ENCODE results near the gene ATP1A1. TPM values are rescaled to one million over a fixed set of nuclear protein-coding genes. Genes with fewer than 3 reads are reported as not detected.

The ATP1A1 gene
- total and polyA plus RNA-seq, 2 experiments from 2014 or later, result 117 to 202 TPM

DNA sequence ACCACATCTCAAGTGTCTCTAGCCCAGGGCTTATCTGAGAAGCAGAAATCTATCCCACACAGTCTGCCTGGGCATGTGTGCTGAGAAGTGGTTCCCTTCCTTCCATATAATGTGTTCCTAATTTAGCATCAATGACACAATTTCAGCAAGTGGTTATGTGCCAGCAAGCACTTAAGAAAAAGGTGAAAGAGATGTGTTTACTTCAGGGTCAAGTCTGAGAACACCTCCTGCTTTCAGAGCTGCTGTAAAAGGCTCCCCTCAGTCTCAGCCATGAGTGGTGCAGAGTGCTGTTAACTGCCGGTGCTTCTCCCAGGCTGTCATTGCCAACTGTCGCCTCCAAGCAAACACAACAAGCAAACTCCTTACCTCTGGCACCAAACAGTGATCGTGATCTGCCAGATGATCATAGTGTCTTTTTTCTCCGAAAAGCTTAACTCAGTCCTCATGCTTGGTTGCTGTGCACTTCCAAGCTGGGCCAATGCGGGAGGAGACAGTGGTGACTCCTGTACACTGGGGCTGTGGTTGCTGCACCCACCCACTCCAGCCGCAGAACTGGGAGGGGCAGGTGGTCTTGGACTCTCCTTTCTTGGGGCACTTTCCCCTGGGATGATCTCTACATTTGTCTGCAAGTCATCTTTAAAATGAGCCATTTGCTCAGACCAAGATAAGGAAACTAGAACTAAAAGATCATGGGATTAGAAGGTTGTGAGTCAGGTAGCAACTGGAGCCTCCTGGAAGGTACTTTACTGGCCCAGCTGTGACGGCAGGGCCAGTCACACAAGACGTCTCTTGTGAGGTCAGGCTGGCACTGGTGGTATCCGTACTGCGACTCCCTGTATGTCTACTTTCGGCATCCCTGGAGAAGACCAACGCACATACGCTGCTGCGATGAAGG lies 32.4 kb downstream of the ATP1A1 start:
- Histone ChIP-seq H3F3A (replicated peaks; ENCODE audit: low read depth) (no peaks in the 10 kb centered on the region), H3K4me2 (no peak overlapping the region), H3K9me2 (ENCODE audit: insufficient read depth) (no peaks in the 10 kb centered on the region), H3K27ac (ENCODE audit: low read depth) (no peak overlapping the region), H3K79me2 (replicated peaks; ENCODE audit: insufficient read depth) (no peaks in the 10 kb centered on the region), H3K36me3 (ENCODE audit: insufficient read depth) (peaks cover 38% of the 10 kb centered on the region), H3K4me1 (ENCODE audit: insufficient read depth) (no peaks in the 10 kb centered on the region), H3K27me3 (ENCODE audit: insufficient read depth) (no peaks in the 10 kb centered on the region), H3K4me3 (no peak overlapping the region), H2AFZ (no peak overlapping the region), H4K20me1 (replicated peaks; ENCODE audit: insufficient read depth) (peaks cover 15% of the 10 kb centered on the region; the same call in 1 of the 2 replicates)
- no peaks in the 10 kb centered on the region for H3K4me1 Mint-ChIP-seq
- peaks cover 10% of the 10 kb centered on the region for H3K27me3 Mint-ChIP-seq (ENCODE audit: insufficient read depth, low read depth, poor library complexity)
- peaks cover 69% of the 10 kb centered on the region for H3K36me3 Mint-ChIP-seq (ENCODE audit: low read depth)
- ATAC-seq, result no peak
- H3K9me3 Mint-ChIP-seq, result no peaks in the 10 kb centered on the region
- TF ChIP-seq JUNB (IDR thresholded peaks at IDR 0.05; ENCODE audit: unreplicated experiment), result no peak
- TF ChIP-seq, protein P1, sequence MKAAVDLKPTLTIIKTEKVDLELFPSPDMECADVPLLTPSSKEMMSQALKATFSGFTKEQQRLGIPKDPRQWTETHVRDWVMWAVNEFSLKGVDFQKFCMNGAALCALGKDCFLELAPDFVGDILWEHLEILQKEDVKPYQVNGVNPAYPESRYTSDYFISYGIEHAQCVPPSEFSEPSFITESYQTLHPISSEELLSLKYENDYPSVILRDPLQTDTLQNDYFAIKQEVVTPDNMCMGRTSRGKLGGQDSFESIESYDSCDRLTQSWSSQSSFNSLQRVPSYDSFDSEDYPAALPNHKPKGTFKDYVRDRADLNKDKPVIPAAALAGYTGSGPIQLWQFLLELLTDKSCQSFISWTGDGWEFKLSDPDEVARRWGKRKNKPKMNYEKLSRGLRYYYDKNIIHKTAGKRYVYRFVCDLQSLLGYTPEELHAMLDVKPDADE (IDR thresholded peaks at IDR 0.05), result no peak
- TF ChIP-seq CREB1 (CRISPR knock-in tag; IDR thresholded peaks at IDR 0.05; ENCODE audit: low read depth), result no peak
- TF ChIP-seq, protein P2, sequence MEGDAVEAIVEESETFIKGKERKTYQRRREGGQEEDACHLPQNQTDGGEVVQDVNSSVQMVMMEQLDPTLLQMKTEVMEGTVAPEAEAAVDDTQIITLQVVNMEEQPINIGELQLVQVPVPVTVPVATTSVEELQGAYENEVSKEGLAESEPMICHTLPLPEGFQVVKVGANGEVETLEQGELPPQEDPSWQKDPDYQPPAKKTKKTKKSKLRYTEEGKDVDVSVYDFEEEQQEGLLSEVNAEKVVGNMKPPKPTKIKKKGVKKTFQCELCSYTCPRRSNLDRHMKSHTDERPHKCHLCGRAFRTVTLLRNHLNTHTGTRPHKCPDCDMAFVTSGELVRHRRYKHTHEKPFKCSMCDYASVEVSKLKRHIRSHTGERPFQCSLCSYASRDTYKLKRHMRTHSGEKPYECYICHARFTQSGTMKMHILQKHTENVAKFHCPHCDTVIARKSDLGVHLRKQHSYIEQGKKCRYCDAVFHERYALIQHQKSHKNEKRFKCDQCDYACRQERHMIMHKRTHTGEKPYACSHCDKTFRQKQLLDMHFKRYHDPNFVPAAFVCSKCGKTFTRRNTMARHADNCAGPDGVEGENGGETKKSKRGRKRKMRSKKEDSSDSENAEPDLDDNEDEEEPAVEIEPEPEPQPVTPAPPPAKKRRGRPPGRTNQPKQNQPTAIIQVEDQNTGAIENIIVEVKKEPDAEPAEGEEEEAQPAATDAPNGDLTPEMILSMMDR (conservative IDR thresholded peaks at IDR 0.05; ENCODE audit: low read depth in 2 of 2), result no peak
- no peak for TF ChIP-seq ZNF331 (CRISPR knock-in tag; IDR thresholded peaks at IDR 0.05; ENCODE audit: low read depth)
- TF ChIP-seq NANOG (IDR thresholded peaks at IDR 0.05; ENCODE audit: borderline replicate concordance), result no peak
- TF ChIP-seq, protein P3, sequence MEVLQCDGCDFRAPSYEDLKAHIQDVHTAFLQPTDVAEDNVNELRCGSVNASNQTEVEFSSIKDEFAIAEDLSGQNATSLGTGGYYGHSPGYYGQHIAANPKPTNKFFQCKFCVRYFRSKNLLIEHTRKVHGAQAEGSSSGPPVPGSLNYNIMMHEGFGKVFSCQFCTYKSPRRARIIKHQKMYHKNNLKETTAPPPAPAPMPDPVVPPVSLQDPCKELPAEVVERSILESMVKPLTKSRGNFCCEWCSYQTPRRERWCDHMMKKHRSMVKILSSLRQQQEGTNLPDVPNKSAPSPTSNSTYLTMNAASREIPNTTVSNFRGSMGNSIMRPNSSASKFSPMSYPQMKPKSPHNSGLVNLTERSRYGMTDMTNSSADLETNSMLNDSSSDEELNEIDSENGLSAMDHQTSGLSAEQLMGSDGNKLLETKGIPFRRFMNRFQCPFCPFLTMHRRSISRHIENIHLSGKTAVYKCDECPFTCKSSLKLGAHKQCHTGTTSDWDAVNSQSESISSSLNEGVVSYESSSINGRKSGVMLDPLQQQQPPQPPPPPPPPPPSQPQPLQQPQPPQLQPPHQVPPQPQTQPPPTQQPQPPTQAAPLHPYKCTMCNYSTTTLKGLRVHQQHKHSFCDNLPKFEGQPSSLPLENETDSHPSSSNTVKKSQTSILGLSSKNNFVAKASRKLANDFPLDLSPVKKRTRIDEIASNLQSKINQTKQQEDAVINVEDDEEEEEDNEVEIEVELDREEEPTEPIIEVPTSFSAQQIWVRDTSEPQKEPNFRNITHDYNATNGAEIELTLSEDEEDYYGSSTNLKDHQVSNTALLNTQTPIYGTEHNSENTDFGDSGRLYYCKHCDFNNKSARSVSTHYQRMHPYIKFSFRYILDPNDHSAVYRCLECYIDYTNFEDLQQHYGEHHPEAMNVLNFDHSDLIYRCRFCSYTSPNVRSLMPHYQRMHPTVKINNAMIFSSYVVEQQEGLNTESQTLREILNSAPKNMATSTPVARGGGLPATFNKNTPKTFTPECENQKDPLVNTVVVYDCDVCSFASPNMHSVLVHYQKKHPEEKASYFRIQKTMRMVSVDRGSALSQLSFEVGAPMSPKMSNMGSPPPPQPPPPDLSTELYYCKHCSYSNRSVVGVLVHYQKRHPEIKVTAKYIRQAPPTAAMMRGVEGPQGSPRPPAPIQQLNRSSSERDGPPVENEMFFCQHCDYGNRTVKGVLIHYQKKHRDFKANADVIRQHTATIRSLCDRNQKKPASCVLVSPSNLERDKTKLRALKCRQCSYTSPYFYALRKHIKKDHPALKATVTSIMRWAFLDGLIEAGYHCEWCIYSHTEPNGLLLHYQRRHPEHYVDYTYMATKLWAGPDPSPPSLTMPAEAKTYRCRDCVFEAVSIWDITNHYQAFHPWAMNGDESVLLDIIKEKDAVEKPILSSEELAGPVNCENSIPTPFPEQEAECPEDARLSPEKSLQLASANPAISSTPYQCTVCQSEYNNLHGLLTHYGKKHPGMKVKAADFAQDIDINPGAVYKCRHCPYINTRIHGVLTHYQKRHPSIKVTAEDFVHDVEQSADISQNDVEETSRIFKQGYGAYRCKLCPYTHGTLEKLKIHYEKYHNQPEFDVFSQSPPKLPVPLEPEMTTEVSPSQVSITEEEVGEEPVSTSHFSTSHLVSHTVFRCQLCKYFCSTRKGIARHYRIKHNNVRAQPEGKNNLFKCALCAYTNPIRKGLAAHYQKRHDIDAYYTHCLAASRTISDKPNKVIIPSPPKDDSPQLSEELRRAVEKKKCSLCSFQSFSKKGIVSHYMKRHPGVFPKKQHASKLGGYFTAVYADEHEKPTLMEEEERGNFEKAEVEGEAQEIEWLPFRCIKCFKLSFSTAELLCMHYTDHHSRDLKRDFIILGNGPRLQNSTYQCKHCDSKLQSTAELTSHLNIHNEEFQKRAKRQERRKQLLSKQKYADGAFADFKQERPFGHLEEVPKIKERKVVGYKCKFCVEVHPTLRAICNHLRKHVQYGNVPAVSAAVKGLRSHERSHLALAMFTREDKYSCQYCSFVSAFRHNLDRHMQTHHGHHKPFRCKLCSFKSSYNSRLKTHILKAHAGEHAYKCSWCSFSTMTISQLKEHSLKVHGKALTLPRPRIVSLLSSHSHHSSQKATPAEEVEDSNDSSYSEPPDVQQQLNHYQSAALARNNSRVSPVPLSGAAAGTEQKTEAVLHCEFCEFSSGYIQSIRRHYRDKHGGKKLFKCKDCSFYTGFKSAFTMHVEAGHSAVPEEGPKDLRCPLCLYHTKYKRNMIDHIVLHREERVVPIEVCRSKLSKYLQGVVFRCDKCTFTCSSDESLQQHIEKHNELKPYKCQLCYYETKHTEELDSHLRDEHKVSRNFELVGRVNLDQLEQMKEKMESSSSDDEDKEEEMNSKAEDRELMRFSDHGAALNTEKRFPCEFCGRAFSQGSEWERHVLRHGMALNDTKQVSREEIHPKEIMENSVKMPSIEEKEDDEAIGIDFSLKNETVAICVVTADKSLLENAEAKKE (CRISPR knock-in tag; IDR thresholded peaks at IDR 0.05), result no peak
- TF ChIP-seq ZNF114 (CRISPR knock-in tag; IDR thresholded peaks at IDR 0.05), result no peak
- TF ChIP-seq EZH2 (IDR thresholded peaks at IDR 0.05; ENCODE audit: low read depth, unreplicated experiment), result no peak
- DNase-seq (ENCODE audit: low spot score), result no peak
- no peak overlapping the region for H3K27ac Mint-ChIP-seq
- H3K4me3 Mint-ChIP-seq, result no peak overlapping the region
